Activated CD4-positive, alpha-beta T cell treated with anti-CD3 and anti-CD28 coated beads, Interleukin-2, amount 50 U/mL, for 16 hours (primary cell): ENCODE results near the gene METTL16.

Source experiments
- DNase-seq: peaks from one replicate; pipeline ENCODE4 v3.0.0-alpha.2; 2020

METTL16 gene

GRCh38 chr17:2410951-2411350, 100.7 kb downstream of the METTL16 start:
- no peak for DNase-seq

GRCh38 chr17:2406903-2407790, 104.5 kb downstream of the METTL16 start:
- DNase-seq, result peak; percentile 33

DNA sequence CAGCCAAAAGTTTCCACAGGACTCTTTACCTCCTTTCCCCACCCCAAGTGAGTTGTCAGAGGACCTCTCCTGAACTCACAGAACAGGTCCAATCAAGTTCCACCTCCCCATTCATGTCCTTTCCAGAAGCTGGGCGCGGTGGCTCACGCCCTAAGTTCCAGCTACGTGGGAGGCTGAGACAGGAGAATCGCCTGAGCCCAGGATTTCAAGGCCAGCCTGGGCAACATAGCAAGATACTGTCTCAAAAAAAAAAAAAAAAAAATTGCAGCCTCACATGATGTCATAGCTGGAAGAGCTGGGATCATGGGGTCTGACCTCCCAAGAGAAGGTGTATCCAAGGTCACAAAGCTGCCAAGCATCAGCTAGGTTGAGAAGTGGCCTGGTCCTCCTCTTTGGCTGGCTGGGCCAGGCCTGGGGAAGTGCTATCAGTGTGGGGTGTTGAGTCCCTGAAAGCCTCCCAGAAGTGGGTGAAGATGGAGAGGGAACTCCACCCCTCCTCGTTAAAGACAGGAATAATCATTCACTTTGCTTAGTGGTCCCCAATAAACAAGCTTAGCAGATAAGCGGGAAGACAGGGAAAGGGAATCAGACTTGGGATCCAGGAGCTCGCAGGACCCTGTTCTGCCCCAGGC, 105.3 kb downstream of the METTL16 start:
- no peak for DNase-seq

DNA sequence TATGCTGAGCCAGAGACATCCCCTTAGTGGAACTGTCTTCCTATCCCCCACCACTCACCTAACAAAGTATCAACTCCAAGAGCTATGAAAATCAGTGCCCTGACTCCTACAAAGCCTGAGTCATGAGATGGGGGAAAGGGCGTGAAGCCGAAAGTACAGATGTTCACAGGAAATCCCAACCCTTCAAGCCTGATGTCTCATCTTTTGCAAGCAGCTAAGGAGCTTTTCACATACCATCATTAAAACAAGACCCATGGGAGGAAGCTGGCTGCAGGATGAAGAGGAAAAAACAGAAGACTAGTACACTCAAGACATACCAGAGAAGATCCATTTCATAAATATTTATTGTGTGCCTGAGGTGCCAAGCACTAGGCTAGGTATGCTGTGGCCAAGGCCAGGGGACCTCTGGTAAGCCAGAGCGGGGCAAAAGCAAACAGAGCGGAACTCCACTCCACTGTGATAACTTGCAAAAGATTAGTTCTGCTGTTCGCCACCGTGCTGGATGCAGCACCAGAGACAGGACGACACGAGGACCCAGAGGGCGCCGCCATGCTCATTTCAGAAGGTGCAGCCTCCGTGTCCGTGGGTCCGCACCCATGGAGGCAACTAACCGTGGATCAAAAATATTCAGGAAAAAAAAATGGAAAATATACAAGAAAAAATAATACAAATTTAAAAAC, 106.3 kb downstream of the METTL16 start:
- peak; percentile 24 for DNase-seq

DNA sequence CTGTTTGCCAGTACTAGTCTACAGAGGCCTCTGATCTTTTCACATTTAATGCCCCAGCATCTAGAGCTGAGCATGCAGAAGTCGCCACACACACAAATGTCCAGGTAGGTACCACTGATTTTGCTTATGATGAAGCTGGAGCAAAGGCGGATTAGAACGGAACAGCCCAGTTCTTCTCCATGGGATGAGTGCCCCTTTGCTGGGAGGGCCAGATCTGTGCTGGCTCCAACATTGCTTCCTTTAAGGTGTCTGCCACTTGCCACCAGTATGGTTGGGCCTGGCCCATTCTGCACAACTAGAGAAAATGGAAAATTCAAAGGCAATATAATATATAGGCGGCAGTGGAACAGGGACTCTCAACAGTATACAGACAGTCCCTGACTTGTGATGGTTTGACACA, 108.6 kb downstream of the METTL16 start:
- no peak for DNase-seq

GRCh38 chr17:2402544-2402943, 109.1 kb downstream of the METTL16 start:
- DNase-seq, result no peak

DNA sequence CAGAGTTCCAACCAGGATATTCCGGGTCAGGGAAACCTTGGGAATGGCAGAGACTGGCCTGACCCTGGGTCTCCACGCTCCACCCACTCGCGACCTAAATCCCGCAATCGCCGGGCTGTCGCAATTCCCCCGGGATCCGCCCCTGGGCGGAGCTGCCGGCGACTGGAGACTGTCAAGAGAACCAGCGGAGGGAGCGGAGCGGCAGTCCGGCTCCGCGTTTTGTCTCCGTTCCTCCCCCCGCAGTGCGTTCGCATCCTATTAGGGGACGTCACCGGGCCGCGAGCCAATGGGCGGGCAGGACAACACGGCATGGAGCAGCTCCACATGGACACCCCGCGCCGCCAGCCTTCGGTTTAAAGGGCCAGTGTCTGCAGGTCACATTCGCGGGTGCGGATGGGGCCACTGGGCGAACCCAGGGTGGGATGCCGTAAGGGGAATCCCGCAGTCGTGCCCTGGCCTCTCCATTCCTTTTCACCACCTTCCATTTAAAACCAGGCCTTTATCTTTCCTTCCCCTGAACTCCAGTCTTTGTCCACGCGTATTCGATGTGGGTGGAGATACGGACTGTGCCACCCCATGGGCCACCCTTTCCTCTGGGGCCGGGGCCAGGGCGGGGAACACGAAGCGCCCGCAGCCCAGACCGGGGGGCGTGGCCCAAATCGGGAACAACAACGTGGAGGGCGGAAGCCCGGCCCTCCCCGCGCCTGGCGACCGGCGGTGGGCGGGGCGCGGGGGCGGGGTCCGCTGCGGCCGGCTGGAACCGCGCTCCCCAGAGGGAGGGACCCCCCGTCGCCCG, 110.1 kb downstream of the METTL16 start:
- DNase-seq, result peak; percentile 99

DNA sequence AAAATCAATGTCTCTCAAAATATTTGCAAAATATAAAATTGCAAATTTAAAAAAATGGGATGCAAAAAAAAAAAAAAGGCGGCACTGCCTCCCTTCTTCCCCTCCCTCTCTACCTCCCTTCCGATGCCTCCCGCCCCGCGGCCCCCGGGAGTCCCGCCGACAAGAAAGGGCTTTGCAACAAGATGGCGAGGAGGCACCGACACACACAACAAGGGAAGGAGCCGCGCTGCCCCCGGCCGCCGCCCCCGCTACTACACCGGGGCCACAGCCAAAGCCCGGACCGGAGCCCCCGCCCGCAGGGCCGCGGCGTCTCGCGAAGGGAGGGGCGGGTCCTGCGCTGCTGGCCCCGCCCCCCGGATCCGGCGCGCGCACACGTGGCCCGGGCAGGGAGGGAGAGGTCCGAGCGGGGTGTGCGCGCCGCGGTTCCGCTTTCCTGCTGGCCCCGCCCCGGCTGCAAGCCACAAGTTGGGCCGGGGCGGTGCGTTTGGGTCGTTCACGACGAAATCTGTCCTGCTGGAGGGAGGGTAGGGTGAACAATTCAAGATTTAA, 110.7 kb downstream of the METTL16 start, which contains the start of gene MNT:
Gene MNT, minus strand, starts transcription at position 184 of the 549 bp plus-strand sequence. CDS start 348 bp downstream, outside the sequence.
- peak; percentile 94 for DNase-seq

GRCh38 chr17:2400474-2400866, 111.2 kb downstream of the METTL16 start:
- DNase-seq, result peak; percentile 65

GRCh38 chr17:2399572-2400473, 111.9 kb downstream of the METTL16 start:
- DNase-seq, result peak; percentile 95

GRCh38 chr17:2398655-2399571, 112.8 kb downstream of the METTL16 start:
- peak; percentile 74 for DNase-seq

DNA sequence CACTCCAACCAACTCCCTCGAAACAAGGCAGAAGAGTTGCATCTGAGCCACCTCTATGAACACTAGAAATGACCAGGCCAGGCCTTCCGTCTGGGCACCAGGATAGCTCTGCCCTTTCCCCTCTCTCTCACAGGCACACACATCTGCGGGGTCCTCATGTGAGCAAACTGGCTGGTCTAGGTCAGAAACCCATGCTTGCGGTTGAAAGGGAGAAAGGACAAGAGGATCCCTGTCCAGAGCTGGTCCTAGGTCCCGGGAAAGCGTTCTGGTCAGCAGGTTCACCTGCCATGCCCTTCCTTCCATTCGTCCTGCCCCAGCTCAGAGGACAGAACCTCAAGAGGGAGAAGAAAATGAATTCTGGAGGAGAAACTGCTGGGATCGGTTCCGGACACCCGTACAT, 113.5 kb downstream of the METTL16 start:
- no peak for DNase-seq

DNA sequence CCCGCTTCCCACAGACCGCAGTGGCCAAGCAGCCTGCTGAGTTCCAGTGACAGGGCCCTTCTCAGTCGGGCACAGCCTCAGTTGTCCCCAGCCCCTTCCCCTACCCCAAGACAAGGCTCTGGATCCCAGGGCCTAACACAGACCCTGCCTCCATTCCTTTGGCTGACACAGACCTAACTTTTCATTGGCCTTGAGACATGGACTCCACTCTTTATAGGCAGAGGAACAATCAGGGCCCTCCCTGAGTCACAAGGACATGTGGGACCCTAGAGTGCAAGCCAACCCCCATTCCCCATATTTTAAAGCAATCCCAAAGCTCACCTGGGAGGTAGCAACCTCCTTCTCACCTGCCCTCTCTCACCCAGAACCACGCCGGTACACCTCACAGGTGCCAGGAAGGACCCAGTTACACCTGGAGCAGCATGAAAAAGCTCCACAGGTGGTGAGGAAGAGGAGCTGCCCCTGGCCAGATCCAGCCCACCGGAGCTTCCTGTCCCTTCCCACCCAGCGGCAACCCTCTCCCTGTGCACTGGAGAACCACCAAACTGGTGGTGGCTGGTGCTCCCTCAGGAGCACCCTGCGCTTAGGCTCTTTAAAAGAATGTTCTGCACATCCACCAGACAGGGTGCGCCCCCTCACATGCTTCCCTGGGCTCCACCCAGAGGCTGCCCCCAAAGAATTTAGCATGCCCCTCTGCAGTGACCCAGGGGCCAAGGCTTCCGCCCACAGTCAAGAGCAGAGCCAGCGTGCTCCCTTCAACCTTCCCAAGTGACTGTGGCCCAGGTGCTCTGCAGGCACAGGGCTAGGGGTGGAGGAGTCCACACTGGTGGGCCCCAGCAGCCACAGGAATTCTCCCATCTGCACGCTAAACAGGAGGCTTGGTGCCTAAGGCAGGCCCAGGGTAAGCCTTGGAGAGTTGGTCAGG, 114.2 kb downstream of the METTL16 start:
- DNase-seq, result no peak

DNA sequence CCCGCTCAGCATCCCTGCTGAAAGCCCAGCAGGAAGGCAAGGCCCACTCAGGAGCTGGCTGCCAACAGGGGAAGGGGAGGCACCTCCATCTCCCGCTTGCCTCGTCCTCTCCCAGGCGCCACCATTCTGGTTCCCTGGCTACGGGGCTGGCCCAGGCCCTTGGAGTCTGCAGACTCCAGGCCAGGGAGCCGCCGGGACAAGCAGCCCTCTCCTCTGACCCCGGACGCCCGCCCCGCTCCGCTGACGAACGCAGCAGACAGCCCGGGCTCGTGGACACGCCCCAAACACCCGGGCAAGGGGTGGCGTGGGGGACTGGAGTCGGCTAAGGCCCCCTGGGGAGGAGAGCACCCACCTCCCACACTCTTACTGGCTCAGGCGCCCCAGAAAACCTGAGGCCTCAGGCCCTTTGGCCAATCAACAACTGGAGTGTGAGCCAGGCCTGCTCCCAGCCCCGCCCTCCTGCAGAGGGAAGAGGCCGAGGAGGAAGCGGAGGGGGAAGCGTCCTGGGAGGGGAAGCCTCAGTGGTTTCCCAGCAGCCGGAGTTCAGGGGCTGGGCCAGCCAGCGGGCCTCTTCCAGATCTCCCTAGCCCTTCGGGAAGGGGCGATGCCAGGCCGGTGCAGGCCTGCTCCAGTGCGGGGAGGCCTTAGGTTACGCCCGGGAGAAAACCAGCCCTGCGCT, 115.0 kb downstream of the METTL16 start:
- peak; percentile 82 for DNase-seq

- DNase-seq, result no peak
Measured at GRCh38 chr17:2396192-2396567, 115.5 kb downstream of the METTL16 start.

DNA sequence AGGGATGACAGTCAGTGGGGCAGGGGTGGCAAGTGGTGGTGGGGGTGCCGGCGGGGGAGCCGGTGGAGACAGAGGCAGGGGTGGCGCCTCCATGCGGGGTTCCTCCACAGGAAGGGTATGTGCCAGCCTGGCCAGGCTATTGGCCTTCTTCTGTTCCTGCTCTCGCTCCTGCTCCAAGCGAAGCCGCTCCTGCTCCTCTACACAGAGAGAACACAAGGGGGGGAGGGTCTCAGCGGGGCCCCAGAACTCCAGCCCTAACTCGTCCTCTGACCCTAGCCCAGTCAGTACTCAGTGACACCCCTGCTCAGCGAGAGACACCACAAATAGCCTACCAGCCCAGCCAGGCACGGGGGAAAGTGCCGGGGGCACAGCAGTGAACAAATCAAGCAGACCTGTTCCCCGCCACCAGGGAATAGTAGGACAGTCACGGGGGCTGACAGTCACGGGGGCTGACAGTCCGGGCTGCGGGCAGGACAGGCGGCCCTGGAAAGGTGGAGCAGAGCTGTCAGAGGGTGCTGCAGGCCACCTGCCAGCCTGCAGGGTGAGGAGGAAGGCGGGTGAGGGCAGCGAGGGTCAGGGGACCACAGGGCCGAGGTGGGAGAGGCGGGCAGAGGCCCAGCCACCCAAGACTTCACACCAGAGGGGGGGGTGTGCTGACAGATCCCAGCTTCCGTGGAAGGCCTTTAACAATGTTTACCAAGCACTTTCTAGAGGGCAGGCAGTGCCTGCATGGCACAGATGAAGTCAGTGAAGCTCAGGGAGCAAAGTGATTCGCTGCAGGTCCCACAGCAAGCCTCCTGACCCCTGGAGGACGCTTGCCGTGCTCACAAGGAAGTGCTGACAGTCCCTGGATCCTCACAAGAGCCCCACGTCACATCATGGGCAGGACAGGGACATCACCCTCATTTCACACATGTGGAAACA, 116.2 kb downstream of the METTL16 start:
- DNase-seq, result no peak

DNA sequence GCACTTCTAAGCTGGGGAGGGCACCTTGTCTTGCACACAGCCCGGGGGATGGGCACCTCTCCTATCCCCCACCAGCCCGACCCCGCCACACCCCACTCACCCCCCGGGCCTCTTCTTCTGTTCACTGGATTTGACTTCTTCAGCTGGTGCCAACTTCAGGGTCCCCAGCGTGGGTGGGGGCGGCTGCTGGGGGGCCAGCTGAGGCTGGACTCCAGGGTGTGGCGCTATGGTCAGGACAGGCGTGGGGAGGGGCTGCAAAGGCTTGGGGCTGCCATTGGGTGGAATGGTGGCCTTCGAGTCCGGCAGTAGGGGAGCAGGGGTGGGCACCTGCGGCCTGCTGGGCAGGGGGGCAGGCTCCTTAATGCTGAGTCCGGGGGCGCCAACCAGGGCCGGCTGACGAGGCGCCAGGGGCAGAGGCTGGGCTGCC, 116.9 kb downstream of the METTL16 start:
- no peak for DNase-seq
